Endothelial cell of umbilical vein (primary cell): Measurements from ENCODE around the gene TMEM140. TPM values are rescaled to one million over a fixed set of nuclear protein-coding genes. Genes with fewer than 3 reads are reported as not detected.

Experiments used
- BruUV-seq: library from RNA; stranded (reverse); fragments of 400-500 nt; replicated peaks from 2 replicates; lab custom pipeline; 2021; lab: Mats Ljungman, UMichigan
- CTCF ChIA-PET: fragments of 300-600, 350-600 bp; sonication (Branson Sonifier 250); formaldehyde crosslinking; loops from one replicate; lab custom pipeline; 2021; ENCODE audit warnings: antibody characterized with exemption, inconsistent platforms; lab: Charles Lee
- POLR2A ChIA-PET: fragments of 300-600, 350-600 bp; sonication (Branson Sonifier 250); formaldehyde crosslinking; loops from one replicate; lab custom pipeline; 2021; ENCODE audit warnings: antibody characterized with exemption, inconsistent platforms; lab: Charles Lee
- DNase-seq: peaks from one replicate; pipeline ENCODE4 v3.0.0-alpha.2; 2011; ENCODE audit warnings: low read depth, low spot score
- FAIRE-seq: peaks from 2 replicates; lab custom pipeline; 2011; peaks lifted over from hg19 to GRCh38; lab: Jason Lieb, UNC
- H2AFZ ChIP-seq: 2 replicates; pipeline ENCODE4 v1.6.0; 2012; ENCODE audit warnings: low read depth, low read length, control low read depth, inconsistent platforms
- H3K27ac ChIP-seq: 2 replicates; pipeline ENCODE4 v1.5.1; 2011; ENCODE audit warnings: low read depth, mild to moderate bottlenecking, control low read depth, low read length, moderate library complexity; ENCODE audit not compliant: insufficient read depth
- H3K27me3 ChIP-seq, 2 experiments: 2 replicates each; pipeline versions ENCODE4 v1.6.0 to v1.6.1; 2011; ENCODE audit warnings: low read length in 2 of 2, mixed read lengths in 1 of 2; ENCODE audit not compliant: control insufficient read depth in 2 of 2, insufficient read depth in 2 of 2
- H3K36me3 ChIP-seq, 2 experiments: 2 replicates in 1 of 2; 3 replicates in 1 of 2; pipeline ENCODE4 v1.5.1; 2011; ENCODE audit warnings: low read length in 2 of 2, mild to moderate bottlenecking in 1 of 2, moderate library complexity in 1 of 2; ENCODE audit not compliant: control insufficient read depth in 2 of 2, insufficient read depth in 2 of 2; ENCODE audit errors: extremely low read depth in 1 of 2
- H3K4me1 ChIP-seq: 3 replicates; pipeline ENCODE4 v1.5.1; 2011; ENCODE audit warnings: mild to moderate bottlenecking, low read length; ENCODE audit not compliant: control insufficient read depth, insufficient read depth; ENCODE audit errors: extremely low read depth
- H3K4me2 ChIP-seq: 2 replicates; pipeline ENCODE4 v1.6.1; 2011; ENCODE audit warnings: low read length, control low read depth, mixed read lengths; ENCODE audit not compliant: insufficient read depth
- H3K4me3 ChIP-seq, 3 experiments: fragments of 200-600 bp in 1 of 3; sonication (generic), shearing (Covaris generic) in 1 of 3; replicated peaks in 1 of 3; 2 replicates each; pipeline ENCODE4 v1.5.1; 2011 to 2016; ENCODE audit warnings: control low read depth in 3 of 3, low read length in 3 of 3, mild to moderate bottlenecking in 2 of 3, inconsistent platforms in 1 of 3, low read depth in 1 of 3, moderate library complexity in 1 of 3; ENCODE audit not compliant: insufficient read depth in 1 of 3
- H3K79me2 ChIP-seq: 2 replicates; pipeline ENCODE4 v1.6.0; 2012; ENCODE audit warnings: low read length, inconsistent platforms; ENCODE audit not compliant: control insufficient read depth, insufficient read depth
- H3K9ac ChIP-seq: replicated peaks from 2 replicates; pipeline ENCODE3; 2011; ENCODE audit warnings: low read length, control low read depth; ENCODE audit not compliant: insufficient read depth; ENCODE audit errors: extremely low read depth
- H3K9me1 ChIP-seq: replicated peaks from 3 replicates; pipeline ENCODE4 v1.6.0; 2011; ENCODE audit warnings: mild to moderate bottlenecking, low read length; ENCODE audit not compliant: control insufficient read depth, insufficient read depth; ENCODE audit errors: extremely low read depth
- H3K9me3 ChIP-seq: replicated peaks from 2 replicates; pipeline ENCODE4 v1.5.1; 2012; ENCODE audit warnings: low read length, inconsistent platforms; ENCODE audit not compliant: control insufficient read depth, insufficient read depth
- H4K20me1 ChIP-seq: replicated peaks from 2 replicates; pipeline ENCODE3; 2011; ENCODE audit warnings: mild to moderate bottlenecking, low read length; ENCODE audit not compliant: control insufficient read depth, insufficient read depth; ENCODE audit errors: extremely low read depth
- EZH2 ChIP-seq: IDR thresholded peaks from 2 replicates; pipeline ENCODE4 v1.6.1; 2012; ENCODE audit warnings: borderline replicate concordance, low read depth, mild to moderate bottlenecking, moderate library complexity, low read length, inconsistent platforms; ENCODE audit not compliant: severe bottlenecking
- FOS ChIP-seq: IDR thresholded peaks from 2 replicates; pipeline ENCODE4 v1.6.1; 2011; ENCODE audit warnings: mild to moderate bottlenecking, low read length, moderate library complexity, borderline replicate concordance; ENCODE audit not compliant: insufficient read depth
- GATA2 ChIP-seq: IDR thresholded peaks from 2 replicates; pipeline ENCODE4 v1.7.0; 2011; ENCODE audit warnings: low read depth, mild to moderate bottlenecking, moderate library complexity, mixed read lengths, low read length; ENCODE audit not compliant: insufficient read length, insufficient read depth
- JUN ChIP-seq: IDR thresholded peaks from 2 replicates; pipeline ENCODE4 v1.6.1; 2011; ENCODE audit warnings: borderline replicate concordance, low read depth; ENCODE audit not compliant: insufficient read length, insufficient read depth
- MYC ChIP-seq: IDR thresholded peaks from one replicate; pipeline ENCODE4 v1.6.1; 2011; ENCODE audit warnings: mild to moderate bottlenecking, low read depth, low read length
- POLR2AphosphoS5 ChIP-seq: IDR thresholded peaks from 2 replicates; pipeline ENCODE4 v1.6.1; 2012; ENCODE audit warnings: low read depth, mild to moderate bottlenecking, control low read depth, low read length, moderate library complexity; ENCODE audit not compliant: insufficient read depth
- dilution Hi-C: fragments of 300-500 bp; cut with MboI; formaldehyde crosslinking; loops from one replicate; pipeline ENCODE4 v1.15.0; 2019; ENCODE audit warnings: low sequenced_read_pairs; ENCODE audit not compliant: extremely low pct_ligation_motif_present
- intact Hi-C: fragments of 100-400 bp; cut with micrococcal nuclease; formaldehyde crosslinking; loops from one replicate; pipeline ENCODE4 v1.10.0; 2022
- polyA plus RNA-seq, 4 experiments: library from polyadenylated mRNA; depleted of rRNA in 3 of 4; stranded (reverse) in 3 of 4; unstranded in 1 of 4; fragments of >200 nt; gene quantifications; 2 replicates each; pipeline versions ENCODE4 v1.2.1 to v1.2.3, GENCODE V29; 2011 to 2012; ENCODE audit warnings: missing spikeins in 1 of 4
- total RNA-seq: library from RNA; stranded (reverse); gene quantifications from 2 replicates; pipeline ENCODE4 v1.2.3, GENCODE V29; 2021
- TF ChIP-seq, protein P1 (sequence below): IDR thresholded peaks from 2 replicates; pipeline ENCODE4 v1.6.1; 2011; ENCODE audit not compliant: insufficient read depth, insufficient read length
- TF ChIP-seq, protein P2 (sequence below), 2 donors: IDR thresholded peaks; 1 replicate in 1 of 2; 2 replicates in 1 of 2; pipeline ENCODE4 v1.5.1; 2011; ENCODE audit warnings: low read length in 2 of 2, mild to moderate bottlenecking in 2 of 2, moderate library complexity in 2 of 2, control low read depth in 1 of 2, inconsistent platforms in 1 of 2, low read depth in 1 of 2; ENCODE audit not compliant: insufficient read depth in 1 of 2; ENCODE audit errors: extremely low read depth in 1 of 2

The TMEM140 gene
- total and polyA plus RNA-seq, 2 donors (not counting 3 experiments of a cell fraction or from before 2014, with no cell fraction given) = 17.9 to 26.5 TPM

DNA sequence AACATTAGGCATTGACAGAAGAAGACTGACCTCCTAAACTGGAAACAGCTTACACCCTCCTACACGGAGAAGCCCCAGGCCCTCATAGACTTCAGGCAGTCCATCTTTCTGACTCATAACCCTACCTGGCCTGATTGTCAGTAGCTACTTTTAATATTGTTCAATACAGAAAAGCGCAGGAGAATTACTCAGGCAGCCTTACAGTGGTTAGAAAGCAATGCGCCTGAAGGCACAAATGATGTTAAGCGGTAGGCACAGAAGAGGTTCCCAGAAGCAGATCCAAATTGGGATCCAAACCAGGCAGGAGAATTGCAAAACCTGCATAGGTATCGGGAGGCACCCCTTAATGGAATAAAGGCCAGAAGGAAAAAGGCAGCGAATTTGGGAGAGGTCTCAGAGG lies 28.1 kb downstream of the TMEM140 start:
- no peaks in the 10 kb centered on the region for H3K4me1 ChIP-seq
- no peak overlapping the region for H3K9ac ChIP-seq
- no peak overlapping the region for H3K27ac ChIP-seq
- FAIRE-seq = no peak
- BruUV-seq = no TSS peak
- TF ChIP-seq, protein P1, sequence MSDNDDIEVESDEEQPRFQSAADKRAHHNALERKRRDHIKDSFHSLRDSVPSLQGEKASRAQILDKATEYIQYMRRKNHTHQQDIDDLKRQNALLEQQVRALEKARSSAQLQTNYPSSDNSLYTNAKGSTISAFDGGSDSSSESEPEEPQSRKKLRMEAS = no peak
- TF ChIP-seq POLR2AphosphoS5 (no peak), MYC (no peak), FOS (no peak)
- no peaks in the 10 kb centered on the region for H3K27me3 ChIP-seq
- no peaks in the 10 kb centered on the region for H4K20me1 ChIP-seq
- H3K9me1 ChIP-seq = no peaks in the 10 kb centered on the region
- no peaks in the 10 kb centered on the region for H3K79me2 ChIP-seq
- H3K4me2 ChIP-seq = no peak overlapping the region
- dilution Hi-C loops (no loop called here), intact Hi-C loops (no loop called here)
- no peak for DNase-seq
- POLR2A ChIA-PET = no interaction called here
- CTCF ChIA-PET = no interaction called here
- H3K9me3 ChIP-seq = peaks cover 9% of the 10 kb centered on the region
- H3K36me3 ChIP-seq = no peaks in the 10 kb centered on the region
- H2AFZ ChIP-seq = no peak overlapping the region
- H3K4me3 ChIP-seq = no peak overlapping the region

DNA sequence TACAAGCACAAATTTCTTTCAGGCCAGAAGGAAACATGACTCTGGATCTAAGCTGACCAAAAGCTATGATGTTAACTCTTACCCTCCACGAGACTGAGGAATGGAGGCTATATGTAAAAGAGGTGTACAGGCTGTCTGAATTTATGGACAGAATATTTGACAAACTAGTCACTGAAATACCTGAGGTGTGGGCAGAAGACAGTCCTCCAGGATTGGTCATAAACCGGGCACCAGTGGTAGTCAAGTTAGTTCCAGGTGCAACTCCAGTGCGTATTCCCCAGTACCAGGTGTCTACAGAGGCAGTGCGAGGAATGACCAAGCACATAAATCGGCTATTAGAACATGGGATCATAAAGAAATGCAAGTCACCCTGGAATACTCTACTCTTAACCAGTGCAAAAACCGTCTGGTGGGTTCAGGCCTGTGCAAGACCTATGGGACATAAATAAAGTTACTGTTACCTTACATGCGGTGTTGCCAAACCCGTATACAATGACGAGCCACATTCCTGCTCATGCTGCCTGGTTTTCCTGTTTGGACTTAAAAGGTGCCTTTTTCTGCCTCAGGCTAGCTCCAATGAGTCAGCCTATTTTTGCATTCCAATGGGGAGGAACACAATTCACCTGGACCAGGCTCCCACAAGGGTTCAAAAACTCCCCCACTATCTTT lies 29.3 kb downstream of the TMEM140 start:
- no peaks in the 10 kb centered on the region for H3K79me2 ChIP-seq
- ChIA-PET POLR2A (no interaction called here), CTCF (interaction anchor here (0.7 kb wide), 1 partner anchor 39 kb away, joined by 3 read pairs; no protein-coding TSS in a partner anchor)
- no TSS peak for BruUV-seq
- no peaks in the 10 kb centered on the region for H3K4me1 ChIP-seq
- H3K4me2 ChIP-seq = no peak overlapping the region
- FAIRE-seq (no peak), DNase-seq (no peak)
- H3K9me3 ChIP-seq = peaks cover 13% of the 10 kb centered on the region
- H3K9me1 ChIP-seq = no peaks in the 10 kb centered on the region
- H3K36me3 ChIP-seq = no peaks in the 10 kb centered on the region
- dilution Hi-C loops (no loop called here), intact Hi-C loops (no loop called here)
- no peaks in the 10 kb centered on the region for H3K27me3 ChIP-seq
- TF ChIP-seq, protein P1 = no peak
- no peak for TF ChIP-seq POLR2AphosphoS5
- TF ChIP-seq, protein P2, sequence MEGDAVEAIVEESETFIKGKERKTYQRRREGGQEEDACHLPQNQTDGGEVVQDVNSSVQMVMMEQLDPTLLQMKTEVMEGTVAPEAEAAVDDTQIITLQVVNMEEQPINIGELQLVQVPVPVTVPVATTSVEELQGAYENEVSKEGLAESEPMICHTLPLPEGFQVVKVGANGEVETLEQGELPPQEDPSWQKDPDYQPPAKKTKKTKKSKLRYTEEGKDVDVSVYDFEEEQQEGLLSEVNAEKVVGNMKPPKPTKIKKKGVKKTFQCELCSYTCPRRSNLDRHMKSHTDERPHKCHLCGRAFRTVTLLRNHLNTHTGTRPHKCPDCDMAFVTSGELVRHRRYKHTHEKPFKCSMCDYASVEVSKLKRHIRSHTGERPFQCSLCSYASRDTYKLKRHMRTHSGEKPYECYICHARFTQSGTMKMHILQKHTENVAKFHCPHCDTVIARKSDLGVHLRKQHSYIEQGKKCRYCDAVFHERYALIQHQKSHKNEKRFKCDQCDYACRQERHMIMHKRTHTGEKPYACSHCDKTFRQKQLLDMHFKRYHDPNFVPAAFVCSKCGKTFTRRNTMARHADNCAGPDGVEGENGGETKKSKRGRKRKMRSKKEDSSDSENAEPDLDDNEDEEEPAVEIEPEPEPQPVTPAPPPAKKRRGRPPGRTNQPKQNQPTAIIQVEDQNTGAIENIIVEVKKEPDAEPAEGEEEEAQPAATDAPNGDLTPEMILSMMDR (IDR thresholded peaks at IDR 0.05; ENCODE audit: extremely low read depth in 1 of 2, insufficient read depth in 1 of 2, low read depth in 1 of 2, low read length in 2 of 2) = no peak
- no peak for TF ChIP-seq EZH2
- TF ChIP-seq JUN = no peak
- TF ChIP-seq GATA2 = no peak
- TF ChIP-seq MYC = no peak
- no peak overlapping the region for H3K9ac ChIP-seq
- no peak overlapping the region for H3K27ac ChIP-seq
- H3K4me3 ChIP-seq = no peak overlapping the region
- H2AFZ ChIP-seq = no peak overlapping the region
- no peaks in the 10 kb centered on the region for H4K20me1 ChIP-seq
